K562 (cell line): ENCODE data around the gene EAF2. TPM values are rescaled to one million over a fixed set of nuclear protein-coding genes. Genes with fewer than 3 reads are reported as not detected.

Experiments used
- ATAC-seq: fragments of 200-7000 bp; cut with Tn5 transposase; 3 replicates; pipeline ENCODE4 v1.9.1; 2020; ENCODE audit warnings: moderate library complexity
- BruUV-seq: library from RNA; stranded (reverse); fragments of 400-500 nt; replicated peaks from 2 replicates; lab custom pipeline; 2021; lab: Mats Ljungman, UMichigan
- CTCF ChIA-PET: fragments of 300-600 bp; formaldehyde crosslinking; extraction: SDS; loops from one replicate; lab custom pipeline; 2021; ENCODE audit warnings: low intra/inter-chr PET ratio; lab: Yijun Ruan, JAX
- POLR2A ChIA-PET: fragments of 300-600, 350-650 bp; sonication (Branson Sonifier 250); formaldehyde crosslinking; extraction: SDS; loops from one replicate; lab custom pipeline; 2021; ENCODE audit warnings: antibody characterized with exemption, inconsistent platforms; lab: Yijun Ruan, JAX
- DNase-seq, 4 experiments: peaks; one replicate each; pipeline versions ENCODE4 v3.0.0 to v3.0.0-alpha.2; 2011 to 2018; ENCODE audit warnings: low spot score in 3 of 4, mixed read lengths in 3 of 4; ENCODE audit errors: extremely low read depth in 1 of 4
- FAIRE-seq: peaks from 2 replicates; lab custom pipeline; 2011; peaks lifted over from hg19 to GRCh38; lab: Jason Lieb, UNC
- H2AFZ ChIP-seq: 2 replicates; pipeline ENCODE4 v1.6.0; 2011; ENCODE audit warnings: low read depth, low read length, control low read depth, inconsistent platforms
- H3K27ac ChIP-seq: fragments of 200-600 bp; 3 replicates; pipeline ENCODE4 v1.8.0; 2011; ENCODE audit warnings: low read depth, mild to moderate bottlenecking, control low read depth, inconsistent platforms, low read length, moderate library complexity, mixed read lengths; ENCODE audit errors: extremely low read depth
- H3K27me3 ChIP-seq, 2 experiments: fragments of 300-600 bp in 1 of 2; 2 replicates in 1 of 2; 3 replicates in 1 of 2; pipeline versions ENCODE4 v1.6.0 to v1.8.0; 2011; ENCODE audit warnings: inconsistent platforms in 2 of 2, low read length in 2 of 2, mild to moderate bottlenecking in 1 of 2, mixed read lengths in 1 of 2, moderate library complexity in 1 of 2; ENCODE audit not compliant: control insufficient read depth in 2 of 2, insufficient read depth in 2 of 2
- H3K36me3 ChIP-seq: fragments of 300-600 bp; 3 replicates; pipeline ENCODE4 v1.8.0; 2011; ENCODE audit warnings: mild to moderate bottlenecking, low read length, inconsistent platforms; ENCODE audit not compliant: control insufficient read depth, insufficient read depth
- H3K4me1 ChIP-seq, 2 experiments: fragments of 200-600 bp in 1 of 2; replicated peaks in 1 of 2; 2 replicates in 1 of 2; 3 replicates in 1 of 2; pipeline versions ENCODE4 v1.5.1 to v1.8.0; 2011; ENCODE audit warnings: inconsistent platforms in 2 of 2, low read length in 2 of 2, mild to moderate bottlenecking in 1 of 2, mixed read lengths in 1 of 2, moderate library complexity in 1 of 2; ENCODE audit not compliant: control insufficient read depth in 2 of 2, insufficient read depth in 2 of 2
- H3K4me2 ChIP-seq: 2 replicates; pipeline ENCODE4 v1.6.1; 2011; ENCODE audit warnings: low read length, control low read depth, inconsistent platforms, mixed read lengths; ENCODE audit not compliant: insufficient read depth
- H3K4me3 ChIP-seq: fragments of 200-600 bp; sonication (generic), shearing (Covaris generic); 2 replicates; pipeline ENCODE4 v1.5.1; 2016; ENCODE audit warnings: control low read depth, inconsistent platforms
- H3K79me2 ChIP-seq: fragments of 200-600 bp; 3 replicates; pipeline ENCODE4 v1.8.0; 2011; ENCODE audit warnings: low read length, inconsistent platforms; ENCODE audit not compliant: control insufficient read depth, insufficient read depth
- H3K9ac ChIP-seq, 2 experiments: 2 replicates each; pipeline versions ENCODE4 v1.6.0 to v1.6.1; 2011; ENCODE audit warnings: low read depth in 2 of 2, low read length in 2 of 2, control low read depth in 1 of 2, inconsistent platforms in 1 of 2, mild to moderate bottlenecking in 1 of 2, mixed read lengths in 1 of 2; ENCODE audit not compliant: insufficient read depth in 1 of 2
- H3K9me1 ChIP-seq: one replicate; pipeline ENCODE4 v1.6.0; 2011; ENCODE audit warnings: inconsistent platforms, mild to moderate bottlenecking, low read length, moderate library complexity; ENCODE audit not compliant: control insufficient read depth, insufficient read depth
- H3K9me3 ChIP-seq: replicated peaks from 2 replicates; pipeline ENCODE4 v1.5.1; 2011; ENCODE audit warnings: low read depth, low read length, inconsistent platforms; ENCODE audit not compliant: control insufficient read depth, insufficient read depth
- H4K20me1 ChIP-seq: replicated peaks from 2 replicates; pipeline ENCODE4 v1.6.1; 2011; ENCODE audit warnings: low read length, inconsistent platforms, mixed read lengths; ENCODE audit not compliant: control insufficient read depth, insufficient read depth
- HDAC1 ChIP-seq, 2 experiments: fragments of 450-650 bp; IDR thresholded peaks; 2 replicates each; pipeline ENCODE4 v1.6.1; 2016 to 2017; ENCODE audit warnings: inconsistent platforms in 1 of 2, mild to moderate bottlenecking in 1 of 2, moderate library complexity in 1 of 2
- HNRNPLL ChIP-seq: fragments of 200-400 bp; formaldehyde crosslinking; IDR thresholded peaks from 2 replicates; pipeline ENCODE4 v1.6.1; 2017; ENCODE audit warnings: low read length, low read depth, mild to moderate bottlenecking; ENCODE audit not compliant: poor library complexity, severe bottlenecking
- WGBS: fragments of 100-300 bp; shearing (Covaris generic); methylation state at CpG from one replicate; pipeline ENCODE4 v1.1.6; 2016; ENCODE audit warnings: low coverage, mixed read lengths; ENCODE audit not compliant: insufficient coverage; ENCODE audit errors: missing lambda C conversion rate; 5-methylcytosine and 5-hydroxymethylcytosine counted together
- in situ Hi-C: fragments of 300-500 bp; cut with MboI; formaldehyde crosslinking; loops from 4 replicates; pipeline ENCODE4 v1.15.0; 2018; ENCODE audit warnings: inconsistent platforms, mixed read lengths
- intact Hi-C: fragments of 100-400 bp; cut with micrococcal nuclease; formaldehyde crosslinking; loops from 2 replicates; pipeline ENCODE4 v1.14.2; 2022
- polyA plus RNA-seq, 8 experiments: library from polyadenylated mRNA; depleted of rRNA in 4 of 8; stranded (reverse) in 5 of 8; unstranded in 3 of 8; fragments of >200 nt; fragmentation: Nextera tagmentation in 2 of 8; fragmentation: Illumina TruSeq in 1 of 8; extraction: Ambion mirVana in 2 of 8; extraction: Trizol in 1 of 8; gene quantifications; 2 replicates each; pipeline versions ENCODE4 v1.2.1 to v1.2.3, GENCODE V29; 2011 to 2014; ENCODE audit warnings: inconsistent platforms in 1 of 8, missing spikeins in 1 of 8
- total RNA-seq, 7 experiments: library from RNA; depleted of rRNA in 6 of 7; stranded (reverse); fragments of >200 nt in 6 of 7; fragmentation: Illumina TruSeq in 2 of 7; extraction: Trizol in 2 of 7; gene quantifications; 2 replicates each; pipeline versions ENCODE4 v1.2.1 to v1.2.3, GENCODE V29; 2011 to 2021; ENCODE audit warnings: low replicate concordance in 1 of 7
- TF ChIP-seq, protein P1 (sequence below): sonication (generic); formaldehyde crosslinking; IDR thresholded peaks from 2 replicates; pipeline ENCODE4 v1.8.0; 2022; ENCODE audit warnings: mild to moderate bottlenecking, missing genetic modification reagents
- TF ChIP-seq, protein P2 (sequence below): fragments of 450-650 bp; IDR thresholded peaks from 2 replicates; pipeline ENCODE4 v1.6.1; 2016

Gene EAF2
- total and polyA plus RNA-seq, 9 of the 15 experiments (the other 6 are each of a cell fraction or from before 2014, with no cell fraction given) = 3.8 to 17.3 (median 6.9) TPM

DNA sequence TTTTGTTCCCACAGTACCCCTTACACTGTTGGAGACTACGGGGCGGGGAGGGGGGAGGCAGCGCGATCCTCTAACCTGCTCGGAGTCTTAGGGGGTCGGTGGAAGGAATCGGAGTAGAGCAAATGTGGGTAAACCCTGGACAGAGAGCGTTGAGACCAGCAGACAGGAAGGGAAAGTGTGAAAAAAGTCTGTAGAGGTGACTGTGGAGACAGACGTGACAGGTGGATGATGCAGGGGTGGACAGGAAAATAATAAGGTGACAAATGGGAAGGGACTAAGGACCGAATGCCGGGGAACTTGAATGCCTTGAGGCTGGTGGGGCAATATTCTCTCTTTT, 424 bp downstream of the EAF2 start:
- H3K27me3 ChIP-seq = no peaks in the 10 kb centered on the region
- FAIRE-seq = no peak
- no peaks in the 10 kb centered on the region for H4K20me1 ChIP-seq
- CTCF ChIA-PET = no interaction called here
- intact Hi-C loops = no loop called here
- BruUV-seq = TSS peak; percentile 72
- H3K9ac ChIP-seq = peak overlapping the region; percentile 71 to 98
- TF ChIP-seq, protein P1, sequence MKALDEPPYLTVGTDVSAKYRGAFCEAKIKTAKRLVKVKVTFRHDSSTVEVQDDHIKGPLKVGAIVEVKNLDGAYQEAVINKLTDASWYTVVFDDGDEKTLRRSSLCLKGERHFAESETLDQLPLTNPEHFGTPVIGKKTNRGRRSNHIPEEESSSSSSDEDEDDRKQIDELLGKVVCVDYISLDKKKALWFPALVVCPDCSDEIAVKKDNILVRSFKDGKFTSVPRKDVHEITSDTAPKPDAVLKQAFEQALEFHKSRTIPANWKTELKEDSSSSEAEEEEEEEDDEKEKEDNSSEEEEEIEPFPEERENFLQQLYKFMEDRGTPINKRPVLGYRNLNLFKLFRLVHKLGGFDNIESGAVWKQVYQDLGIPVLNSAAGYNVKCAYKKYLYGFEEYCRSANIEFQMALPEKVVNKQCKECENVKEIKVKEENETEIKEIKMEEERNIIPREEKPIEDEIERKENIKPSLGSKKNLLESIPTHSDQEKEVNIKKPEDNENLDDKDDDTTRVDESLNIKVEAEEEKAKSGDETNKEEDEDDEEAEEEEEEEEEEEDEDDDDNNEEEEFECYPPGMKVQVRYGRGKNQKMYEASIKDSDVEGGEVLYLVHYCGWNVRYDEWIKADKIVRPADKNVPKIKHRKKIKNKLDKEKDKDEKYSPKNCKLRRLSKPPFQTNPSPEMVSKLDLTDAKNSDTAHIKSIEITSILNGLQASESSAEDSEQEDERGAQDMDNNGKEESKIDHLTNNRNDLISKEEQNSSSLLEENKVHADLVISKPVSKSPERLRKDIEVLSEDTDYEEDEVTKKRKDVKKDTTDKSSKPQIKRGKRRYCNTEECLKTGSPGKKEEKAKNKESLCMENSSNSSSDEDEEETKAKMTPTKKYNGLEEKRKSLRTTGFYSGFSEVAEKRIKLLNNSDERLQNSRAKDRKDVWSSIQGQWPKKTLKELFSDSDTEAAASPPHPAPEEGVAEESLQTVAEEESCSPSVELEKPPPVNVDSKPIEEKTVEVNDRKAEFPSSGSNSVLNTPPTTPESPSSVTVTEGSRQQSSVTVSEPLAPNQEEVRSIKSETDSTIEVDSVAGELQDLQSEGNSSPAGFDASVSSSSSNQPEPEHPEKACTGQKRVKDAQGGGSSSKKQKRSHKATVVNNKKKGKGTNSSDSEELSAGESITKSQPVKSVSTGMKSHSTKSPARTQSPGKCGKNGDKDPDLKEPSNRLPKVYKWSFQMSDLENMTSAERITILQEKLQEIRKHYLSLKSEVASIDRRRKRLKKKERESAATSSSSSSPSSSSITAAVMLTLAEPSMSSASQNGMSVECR (CRISPR knock-in tag) = no peak
- TF ChIP-seq HNRNPLL = peak; percentile 9
- TF ChIP-seq, protein P2, sequence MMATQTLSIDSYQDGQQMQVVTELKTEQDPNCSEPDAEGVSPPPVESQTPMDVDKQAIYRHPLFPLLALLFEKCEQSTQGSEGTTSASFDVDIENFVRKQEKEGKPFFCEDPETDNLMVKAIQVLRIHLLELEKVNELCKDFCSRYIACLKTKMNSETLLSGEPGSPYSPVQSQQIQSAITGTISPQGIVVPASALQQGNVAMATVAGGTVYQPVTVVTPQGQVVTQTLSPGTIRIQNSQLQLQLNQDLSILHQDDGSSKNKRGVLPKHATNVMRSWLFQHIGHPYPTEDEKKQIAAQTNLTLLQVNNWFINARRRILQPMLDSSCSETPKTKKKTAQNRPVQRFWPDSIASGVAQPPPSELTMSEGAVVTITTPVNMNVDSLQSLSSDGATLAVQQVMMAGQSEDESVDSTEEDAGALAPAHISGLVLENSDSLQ = peak; percentile 31; the same call in 1 of the 2 replicates
- 0 out of 4 replicates have a peak, but pooled peaks of 1 of the 2 experiments have one; percentile 36 for TF ChIP-seq HDAC1 (IDR thresholded peaks at IDR 0.05)
- TF ChIP-seq, all 486 proteins: peak for 3
- Histone ChIP-seq H3K9me1 (no peaks in the 10 kb centered on the region), H3K9me3 (no peaks in the 10 kb centered on the region; the same call in 1 of the 2 replicates), H3K27ac (peak overlapping the region; percentile 55), H2AFZ (peak overlapping the region; percentile 73), H3K36me3 (peaks cover 27% of the 10 kb centered on the region), H3K4me2 (peak overlapping the region; percentile 79), H3K4me1 (no peaks in the 10 kb centered on the region; a peak in 2 of 5 replicates), H3K79me2 (peaks cover 24% of the 10 kb centered on the region), H3K4me3 (peak overlapping the region; percentile 61)
- POLR2A ChIA-PET = interaction anchor here (0.8 to 1.8 kb wide), 3 partner anchors 8 to 137 kb away, joined by 3 to 5 read pairs (median 4); no protein-coding TSS in a partner anchor
- DNase-seq (peak in 2 of 4 experiments; percentile 5 to 20), ATAC-seq (peak; percentile 20; the same call in 2 of the 3 replicates)
- 3% methylated on average over 7 of the region's 11 CpGs for WGBS
- in situ Hi-C loops = no loop called here
